GM12878 (cell line): ENCODE results near the gene IL36RN. TPM values are rescaled to one million over a fixed set of nuclear protein-coding genes. Genes with fewer than 3 reads are reported as not detected.

ENCODE experiments used
- ATAC-seq: fragments of 200-7000 bp; cut with Tn5 transposase; 3 replicates; pipeline ENCODE4 v1.9.1; 2020; ENCODE audit warnings: mild to moderate bottlenecking, moderate library complexity
- BruUV-seq: library from RNA; stranded (reverse); fragments of 400-500 nt; replicated peaks from 2 replicates; lab custom pipeline; 2021; lab: Mats Ljungman, UMichigan
- CTCF ChIA-PET: fragments of 300-600 bp; sonication (Branson Sonifier 250); formaldehyde crosslinking; extraction: SDS; loops from one replicate; lab custom pipeline; 2021; ENCODE audit warnings: inconsistent platforms; lab: Yijun Ruan, JAX
- POLR2A ChIA-PET: fragments of 350-600 bp; formaldehyde crosslinking; extraction: SDS; loops from one replicate; lab custom pipeline; 2021; ENCODE audit warnings: inconsistent platforms; lab: Charles Lee
- RAD21 ChIA-PET: fragments of 300-600 bp; sonication (Branson Sonifier 250); formaldehyde crosslinking; loops from one replicate; lab custom pipeline; 2023; ENCODE audit warnings: antibody characterized with exemption; ENCODE audit not compliant: unreplicated experiment; lab: Charles Lee
- SMC1A ChIA-PET: fragments of 300-600 bp; sonication (Branson Sonifier 250); formaldehyde crosslinking; loops from one replicate; lab custom pipeline; 2023; ENCODE audit not compliant: unreplicated experiment, uncharacterized antibody; lab: Charles Lee
- DNase-seq: peaks from one replicate; pipeline ENCODE4 v3.0.0-alpha.2; 2011; ENCODE audit warnings: low read depth, low spot score
- FAIRE-seq: peaks from 3 replicates; lab custom pipeline; 2011; peaks lifted over from hg19 to GRCh38; lab: Jason Lieb, UNC
- H2AFZ ChIP-seq: 2 replicates; pipeline ENCODE4 v1.6.0; 2011; ENCODE audit warnings: low read depth, low read length, control low read depth; ENCODE audit not compliant: control insufficient read depth
- H3K27ac ChIP-seq: 2 replicates; pipeline ENCODE4 v1.5.1; 2011; ENCODE audit warnings: control low read depth; ENCODE audit not compliant: control insufficient read depth, insufficient read depth
- H3K27me3 ChIP-seq, 2 experiments: replicated peaks in 1 of 2; 2 replicates each; pipeline versions ENCODE4 v1.6.0 to v1.6.1; 2011; ENCODE audit warnings: low read length in 1 of 2; ENCODE audit not compliant: control insufficient read depth in 2 of 2, insufficient read depth in 2 of 2
- H3K36me3 ChIP-seq, 2 experiments: 2 replicates each; pipeline ENCODE4 v1.5.1; 2011; ENCODE audit warnings: low read length in 1 of 2; ENCODE audit not compliant: control insufficient read depth in 2 of 2, insufficient read depth in 2 of 2
- H3K4me1 ChIP-seq: 2 replicates; pipeline ENCODE4 v1.6.1; 2011; ENCODE audit warnings: mild to moderate bottlenecking, low read length, moderate library complexity, mixed read lengths; ENCODE audit not compliant: control insufficient read depth, insufficient read depth
- H3K4me2 ChIP-seq: 2 replicates; pipeline ENCODE4 v1.6.0; 2011; ENCODE audit warnings: control low read depth; ENCODE audit not compliant: control insufficient read depth, insufficient read depth
- H3K4me3 ChIP-seq: fragments of 200-600 bp; sonication (generic); 2 replicates; pipeline ENCODE4 v1.5.1; 2016
- H3K79me2 ChIP-seq: 2 replicates; pipeline ENCODE4 v1.6.0; 2011; ENCODE audit warnings: low read length; ENCODE audit not compliant: control insufficient read depth, insufficient read depth
- H3K9ac ChIP-seq: 2 replicates; pipeline ENCODE4 v1.8.0; 2011; ENCODE audit warnings: low read length, control low read depth, mixed read lengths; ENCODE audit not compliant: control insufficient read depth, insufficient read depth
- H3K9me3 ChIP-seq: replicated peaks from 3 replicates; pipeline ENCODE4 v1.5.1; 2011; ENCODE audit warnings: mild to moderate bottlenecking, low read length; ENCODE audit not compliant: control insufficient read depth, insufficient read depth
- H4K20me1 ChIP-seq: 2 replicates; pipeline ENCODE4 v1.6.0; 2011; ENCODE audit not compliant: control insufficient read depth, insufficient read depth
- ATF7 ChIP-seq: fragments of 450-650 bp; IDR thresholded peaks from 2 replicates; pipeline ENCODE4 v1.6.1; 2016; ENCODE audit warnings: low read depth, mild to moderate bottlenecking
- BRCA1 ChIP-seq: IDR thresholded peaks from 2 replicates; pipeline ENCODE4 v1.6.1; 2011; ENCODE audit warnings: low read depth, low read length, improper control_type of control experiment
- CHD1 ChIP-seq: IDR thresholded peaks from 2 replicates; pipeline ENCODE4 v1.6.1; 2012; ENCODE audit warnings: low read depth, low read length, improper control_type of control experiment
- CREB1 ChIP-seq: IDR thresholded peaks from 2 replicates; pipeline ENCODE4 v1.6.1; 2012; ENCODE audit warnings: low read depth, mild to moderate bottlenecking, inconsistent platforms
- E2F8 ChIP-seq: fragments of 450-650 bp; IDR thresholded peaks from 2 replicates; pipeline ENCODE4 v1.6.1; 2018; ENCODE audit warnings: mild to moderate bottlenecking, low read depth, moderate library complexity; ENCODE audit not compliant: partially characterized antibody
- JUNB ChIP-seq: IDR thresholded peaks from 2 replicates; pipeline ENCODE4 v1.6.1; 2016; ENCODE audit warnings: antibody characterized with exemption, mild to moderate bottlenecking
- MXI1 ChIP-seq: fragments of 150-350 bp; IDR thresholded peaks from 2 replicates; pipeline ENCODE4 v1.6.1; 2011; ENCODE audit warnings: low read depth, mild to moderate bottlenecking, inconsistent platforms, low read length, improper control_type of control experiment
- MYB ChIP-seq: fragments of 150-350 bp; IDR thresholded peaks from 2 replicates; pipeline ENCODE4 v1.6.1; 2014; ENCODE audit warnings: mild to moderate bottlenecking, low read depth, low read length, borderline replicate concordance
- POLR2A ChIP-seq: IDR thresholded peaks from 2 replicates; pipeline ENCODE4 v1.6.1; 2011; ENCODE audit warnings: low read depth, mild to moderate bottlenecking, low read length
- POLR2AphosphoS2 ChIP-seq: IDR thresholded peaks from 2 replicates; pipeline ENCODE4 v1.6.1; 2011; ENCODE audit warnings: low read depth, mild to moderate bottlenecking, low read length, improper control_type of control experiment, moderate library complexity
- SKIL ChIP-seq: fragments of 450-650 bp; IDR thresholded peaks from 2 replicates; pipeline ENCODE4 v1.6.1; 2017; ENCODE audit warnings: mild to moderate bottlenecking, low read depth, inconsistent platforms; ENCODE audit not compliant: poor library complexity, severe bottlenecking
- SMARCA5 ChIP-seq: fragments of 450-650 bp; IDR thresholded peaks from 2 replicates; pipeline ENCODE4 v1.6.1; 2017; ENCODE audit warnings: mild to moderate bottlenecking
- SMC3 ChIP-seq: IDR thresholded peaks from 2 replicates; pipeline ENCODE4 v1.6.1; 2011; ENCODE audit warnings: low read length, improper control_type of control experiment, borderline replicate concordance
- SRF ChIP-seq, 2 experiments: IDR thresholded peaks; 2 replicates each; pipeline ENCODE4 v1.6.1; 2011; ENCODE audit warnings: low read depth in 2 of 2, low read length in 2 of 2, mild to moderate bottlenecking in 1 of 2, moderate library complexity in 1 of 2
- SUZ12 ChIP-seq: fragments of 200-600 bp; sonication (generic); IDR thresholded peaks from one replicate; pipeline ENCODE4 v1.6.1; 2018; ENCODE audit warnings: antibody characterized with exemption, mild to moderate bottlenecking; ENCODE audit not compliant: unreplicated experiment
- YY1 ChIP-seq: IDR thresholded peaks from 2 replicates; pipeline ENCODE4 v1.6.1; 2011; ENCODE audit warnings: low read depth, mild to moderate bottlenecking, low read length
- ZBED1 ChIP-seq: IDR thresholded peaks from 2 replicates; pipeline ENCODE4 v1.6.1; 2016; ENCODE audit warnings: borderline replicate concordance
- WGBS: methylation state at CpG from one replicate; pipeline ENCODE4 v1.1.6; 2016; ENCODE audit warnings: low lambda C conversion rate; ENCODE audit not compliant: insufficient replicate concordance, insufficient coverage; ENCODE audit errors: missing lambda C conversion rate; 5-methylcytosine and 5-hydroxymethylcytosine counted together
- in situ Hi-C: fragments of 300-500 bp; cut with MboI; formaldehyde crosslinking; loops from 9 replicates; pipeline ENCODE4 v1.14.3; 2018; ENCODE audit warnings: mixed read lengths
- intact Hi-C: fragments of 100-400 bp; cut with micrococcal nuclease; formaldehyde crosslinking; loops from one replicate; pipeline ENCODE4 v1.14.2; 2022; ENCODE audit not compliant: unreplicated experiment
- polyA plus RNA-seq, 11 experiments: library from polyadenylated mRNA; depleted of rRNA in 4 of 11; unstranded in 6 of 11; stranded (reverse) in 5 of 11; fragments of >200 nt; fragmentation: Nextera tagmentation in 4 of 11; fragmentation: Illumina TruSeq in 1 of 11; extraction: Ambion mirVana in 4 of 11; extraction: Trizol in 1 of 11; gene quantifications; 1 replicate in 1 of 11; 2 replicates in 10 of 11; pipeline versions ENCODE4 v1.2.1 to v1.2.3, GENCODE V29; 2011 to 2016; ENCODE audit warnings: inconsistent platforms in 2 of 11, missing spikeins in 2 of 11, low read depth in 1 of 11
- total RNA-seq, 4 experiments: library from RNA; depleted of rRNA in 3 of 4; stranded (reverse); fragments of >200 nt in 3 of 4; fragmentation: Illumina TruSeq in 1 of 4; extraction: Trizol in 1 of 4; gene quantifications; 2 replicates each; pipeline versions ENCODE4 v1.2.1 to v1.2.3, GENCODE V29; 2013 to 2021

The IL36RN gene
- total and polyA plus RNA-seq, 10 of the 15 experiments (the other 5 are each of a cell fraction or from before 2014, with no cell fraction given), result not detected

DNA sequence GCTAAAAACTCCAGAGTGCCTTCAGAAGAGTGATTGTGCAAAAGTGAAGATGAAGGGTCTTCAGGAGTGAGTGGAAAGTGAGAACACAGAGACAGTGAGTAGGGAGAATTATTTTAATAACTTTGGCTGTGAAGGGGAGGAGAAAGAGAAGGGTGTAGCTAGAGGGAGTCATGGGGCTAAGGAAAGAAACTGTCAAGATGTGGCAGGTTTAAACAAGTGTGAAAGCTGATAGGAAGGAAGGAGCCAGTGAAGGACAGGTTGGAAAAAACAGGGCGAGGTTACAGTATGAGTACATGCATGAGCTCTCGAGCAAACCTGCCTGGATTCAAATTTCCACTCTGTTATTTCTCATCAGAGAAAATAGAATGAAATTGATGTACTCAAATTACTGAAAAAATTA is 26.5 kb downstream of the IL36RN start:
- RAD21 ChIA-PET, result no interaction called here
- H3K4me2 ChIP-seq, result no peak overlapping the region
- H3K27ac ChIP-seq, result no peak overlapping the region
- CTCF ChIA-PET, result interaction anchor here (1.0 to 11.8 kb wide), 4 partner anchors 28 to 303 kb away, joined by 3 to 182 read pairs (median 3); no protein-coding TSS in a partner anchor
- ATAC-seq (no peak), FAIRE-seq (no peak), DNase-seq (no peak)
- H3K4me1 ChIP-seq, result no peaks in the 10 kb centered on the region
- H3K4me3 ChIP-seq, result no peak overlapping the region
- SMC1A ChIA-PET, result interaction anchor here (1.2 to 1.4 kb wide), 4 partner anchors 39 to 303 kb away, joined by 3 read pairs; no protein-coding TSS in a partner anchor
- no peaks in the 10 kb centered on the region for H3K27me3 ChIP-seq
- no peaks in the 10 kb centered on the region for H3K36me3 ChIP-seq
- H4K20me1 ChIP-seq, result no peaks in the 10 kb centered on the region
- H2AFZ ChIP-seq, result no peak overlapping the region
- in situ Hi-C loops (no loop called here), intact Hi-C loops (no loop called here)
- POLR2A ChIA-PET, result no interaction called here
- no peaks in the 10 kb centered on the region for H3K79me2 ChIP-seq
- WGBS, result 17% methylated on average over 2 of the region's 2 CpGs
- BruUV-seq, result no TSS peak
- TF ChIP-seq POLR2A (no peak), POLR2AphosphoS2 (no peak), E2F8 (no peak), SMC3 (no peak), SKIL (no peak), CREB1 (no peak), SRF (IDR thresholded peaks at IDR 0.05; ENCODE audit: low read depth in 2 of 2, low read length in 2 of 2) (no peak), JUNB (no peak), MYB (no peak), BRCA1 (no peak), MXI1 (no peak), CHD1 (no peak), ATF7 (no peak), SMARCA5 (no peak), SUZ12 (no peak), ZBED1 (no peak), YY1 (no peak)
- no peaks in the 10 kb centered on the region for H3K9me3 ChIP-seq
- no peak overlapping the region for H3K9ac ChIP-seq
